GOT3 (cell line): ENCODE measurements around the gene IFT22.
"Not testable (repeated sequence)": the region's sequence is repeated elsewhere in the genome, so short reads cannot be mapped to it uniquely, and the experiment has no call there.

Experiments used
- DNase-seq: peaks from one replicate; lab custom pipeline; 2025; ENCODE audit warnings: mixed read lengths; lab: John Stamatoyannopoulos, UW

The IFT22 gene

GRCh38 chr7:101308245-101309085 is 13.1 kb downstream of the IFT22 start:
- DNase-seq = no peak

- no peak for DNase-seq
Measured at GRCh38 chr7:101306307-101306706, 15.3 kb downstream of the IFT22 start.

GRCh38 chr7:101303102-101303701 is 18.4 kb downstream of the IFT22 start:
- no peak for DNase-seq

- no peak for DNase-seq
Measured at GRCh38 chr7:101302641-101303101, 18.9 kb downstream of the IFT22 start.

- DNase-seq = no peak
Measured at GRCh38 chr7:101300465-101301376, 20.9 kb downstream of the IFT22 start.

- no peak for DNase-seq
Measured at GRCh38 chr7:101299511-101300464, 21.8 kb downstream of the IFT22 start.

- no peak for DNase-seq
Measured at GRCh38 chr7:101294832-101295121, 26.8 kb downstream of the IFT22 start.

GRCh38 chr7:101294039-101294831 is 27.4 kb downstream of the IFT22 start:
- no peak for DNase-seq

GRCh38 chr7:101293069-101294021 is 28.3 kb downstream of the IFT22 start:
- DNase-seq = not testable (repeated sequence)

GRCh38 chr7:101292566-101292965 is 29.0 kb downstream of the IFT22 start:
- DNase-seq = not testable (repeated sequence)

GRCh38 chr7:101290186-101291037 is 31.2 kb downstream of the IFT22 start:
- not testable (repeated sequence) for DNase-seq

- not testable (repeated sequence) for DNase-seq
Measured at GRCh38 chr7:101289687-101290086, 31.9 kb downstream of the IFT22 start.

- DNase-seq = no peak
Measured at GRCh38 chr7:101288439-101288838, 33.2 kb downstream of the IFT22 start.

GRCh38 chr7:101287032-101287431 is 34.6 kb downstream of the IFT22 start:
- no peak for DNase-seq

- not testable (repeated sequence) for DNase-seq
Measured at GRCh38 chr7:101285880-101286279, 35.7 kb downstream of the IFT22 start.

- no peak for DNase-seq
Measured at GRCh38 chr7:101285171-101285570, 36.4 kb downstream of the IFT22 start.

GRCh38 chr7:101280912-101281311 is 40.7 kb downstream of the IFT22 start:
- not testable (repeated sequence) for DNase-seq
